K562 (cell line): Measurements from ENCODE around the gene ATXN2L. TPM values are rescaled to one million over a fixed set of nuclear protein-coding genes. Genes with fewer than 3 reads are reported as not detected.

Source experiments
- E2F6 ChIP-seq, 2 experiments: IDR thresholded peaks; 2 replicates each; pipeline ENCODE4 v1.6.1; 2011; ENCODE audit warnings: borderline replicate concordance in 1 of 2, control low read depth in 1 of 2, low read depth in 1 of 2, low read length in 1 of 2, mild to moderate bottlenecking in 1 of 2, mixed read lengths in 1 of 2, moderate library complexity in 1 of 2; ENCODE audit not compliant: insufficient read depth in 1 of 2, insufficient read length in 1 of 2, poor library complexity in 1 of 2, severe bottlenecking in 1 of 2; ENCODE audit errors: extremely low read depth in 1 of 2
- HOXB6 ChIP-seq: fragments of 250-450 bp; sonication (Bioruptor Pico); IDR thresholded peaks from 2 replicates; pipeline ENCODE4 v1.5.1; 2022; ENCODE audit warnings: mild to moderate bottlenecking, borderline replicate concordance
- LARP7 ChIP-seq: fragments of 450-650 bp; IDR thresholded peaks from 2 replicates; pipeline ENCODE4 v1.6.1; 2016
- MEIS2 ChIP-seq: fragments of 450-650 bp; IDR thresholded peaks from 2 replicates; pipeline ENCODE4 v1.6.1; 2014; ENCODE audit warnings: mild to moderate bottlenecking; ENCODE audit not compliant: partially characterized antibody
- MYBL2 ChIP-seq, 2 experiments: fragments of 450-650 bp in 1 of 2; sonication (generic) in 1 of 2; formaldehyde crosslinking in 1 of 2; IDR thresholded peaks; 2 replicates each; pipeline versions ENCODE4 v1.6.1 to v1.8.1; 2017 to 2022; ENCODE audit warnings: borderline replicate concordance in 1 of 2, inconsistent platforms in 1 of 2, low read depth in 1 of 2, mild to moderate bottlenecking in 1 of 2, missing genetic modification reagents in 1 of 2, moderate library complexity in 1 of 2
- NFRKB ChIP-seq: fragments of 450-650 bp; IDR thresholded peaks from 2 replicates; pipeline ENCODE4 v1.6.1; 2016; ENCODE audit warnings: low read depth
- NFYB ChIP-seq: IDR thresholded peaks from 2 replicates; pipeline ENCODE4 v1.6.1; 2011; ENCODE audit warnings: mild to moderate bottlenecking, moderate library complexity; ENCODE audit not compliant: insufficient read length; ENCODE audit errors: extremely low read depth
- NRF1 ChIP-seq, 2 experiments: fragments of 450-650 bp; IDR thresholded peaks in 1 of 2; conservative IDR thresholded peaks in 1 of 2; 2 replicates each; pipeline ENCODE4 v1.6.1; 2014; ENCODE audit warnings: mild to moderate bottlenecking in 2 of 2
- PKNOX1 ChIP-seq: fragments of 450-650 bp; IDR thresholded peaks from 2 replicates; pipeline ENCODE4 v1.6.1; 2016
- RBM25 ChIP-seq: fragments of 200-400 bp; formaldehyde crosslinking; IDR thresholded peaks from 2 replicates; pipeline ENCODE4 v1.6.1; 2018; ENCODE audit warnings: low read length, low read depth, moderate library complexity; ENCODE audit not compliant: severe bottlenecking
- SFPQ ChIP-seq: fragments of 200-400 bp; formaldehyde crosslinking; IDR thresholded peaks from 2 replicates; pipeline ENCODE4 v1.6.1; 2017; ENCODE audit warnings: mild to moderate bottlenecking, low read depth, low read length, moderate library complexity
- STAG1 ChIP-seq: sonication (generic); formaldehyde crosslinking; IDR thresholded peaks from 2 replicates; pipeline ENCODE4 v1.5.0; 2020; ENCODE audit warnings: missing genetic modification reagents, borderline replicate concordance
- THRB ChIP-seq: fragments of 450-650 bp; formaldehyde crosslinking; conservative IDR thresholded peaks from 2 replicates; pipeline ENCODE4 v1.4.0; 2022; ENCODE audit warnings: mild to moderate bottlenecking, missing genetic modification characterization
- TOE1 ChIP-seq, 2 experiments: fragments of 450-650 bp in 1 of 2; sonication (generic) in 1 of 2; formaldehyde crosslinking in 1 of 2; IDR thresholded peaks; 2 replicates each; pipeline versions ENCODE4 v1.7.1 to v1.8.0; 2016 to 2022; ENCODE audit warnings: borderline replicate concordance in 2 of 2, mild to moderate bottlenecking in 2 of 2, antibody characterized with exemption in 1 of 2, inconsistent platforms in 1 of 2, low read depth in 1 of 2, missing genetic modification reagents in 1 of 2, moderate library complexity in 1 of 2
- ZFP1 ChIP-seq: fragments of 450-650 bp; formaldehyde crosslinking; IDR thresholded peaks from 2 replicates; pipeline ENCODE4 v1.4.0; 2020; ENCODE audit warnings: mild to moderate bottlenecking, mixed read lengths
- ZNF24 ChIP-seq: fragments of 450-650 bp; IDR thresholded peaks from 2 replicates; pipeline ENCODE4 v1.6.1; 2016
- ZNF57 ChIP-seq: fragments of 450-650 bp; formaldehyde crosslinking; IDR thresholded peaks from 2 replicates; pipeline ENCODE4 v1.4.0; 2020; ENCODE audit warnings: mild to moderate bottlenecking, moderate library complexity
- ZNF764 ChIP-seq: fragments of 250-450 bp; sonication (Bioruptor Pico); IDR thresholded peaks from 2 replicates; pipeline ENCODE4 v1.4.0; 2020; ENCODE audit warnings: low read depth, mild to moderate bottlenecking, moderate library complexity
- polyA plus RNA-seq, 8 experiments: library from polyadenylated mRNA; depleted of rRNA in 4 of 8; stranded (reverse) in 5 of 8; unstranded in 3 of 8; fragments of >200 nt; fragmentation: Nextera tagmentation in 2 of 8; fragmentation: Illumina TruSeq in 1 of 8; extraction: Ambion mirVana in 2 of 8; extraction: Trizol in 1 of 8; gene quantifications; 2 replicates each; pipeline versions ENCODE4 v1.2.1 to v1.2.3, GENCODE V29; 2011 to 2014; ENCODE audit warnings: inconsistent platforms in 1 of 8, missing spikeins in 1 of 8
- total RNA-seq, 7 experiments: library from RNA; depleted of rRNA in 6 of 7; stranded (reverse); fragments of >200 nt in 6 of 7; fragmentation: Illumina TruSeq in 2 of 7; extraction: Trizol in 2 of 7; gene quantifications; 2 replicates each; pipeline versions ENCODE4 v1.2.1 to v1.2.3, GENCODE V29; 2011 to 2021; ENCODE audit warnings: low replicate concordance in 1 of 7

The ATXN2L gene
- total and polyA plus RNA-seq, 9 of the 15 experiments (the other 6 are each of a cell fraction or from before 2014, with no cell fraction given): 3.8 to 280 (median 37.2) TPM

- no peak for TF ChIP-seq SFPQ
- TF ChIP-seq PKNOX1: peak; percentile 94
- TF ChIP-seq ZNF24: 0 out of 2 replicates have a peak, but pooled peaks have one; percentile 51
- TF ChIP-seq THRB (CRISPR knock-in tag): no peak
- peak; percentile 84 for TF ChIP-seq RBM25
- no peak for TF ChIP-seq E2F6 (IDR thresholded peaks at IDR 0.05; ENCODE audit: borderline replicate concordance in 1 of 2, extremely low read depth in 1 of 2, insufficient read depth in 1 of 2, insufficient read length in 1 of 2, low read depth in 1 of 2, low read length in 1 of 2, poor library complexity in 1 of 2, severe bottlenecking in 1 of 2)
- TF ChIP-seq HOXB6: no peak
- peak; percentile 76 to 83 for TF ChIP-seq NRF1 (conservative IDR thresholded peaks at IDR 0.05 in 1 of 2, IDR thresholded peaks at IDR 0.05 in 1 of 2)
- no peak for TF ChIP-seq ZFP1 (CRISPR knock-in tag)
- no peak; the same call in none of the 2 replicates for TF ChIP-seq NFRKB
- no peak for TF ChIP-seq MYBL2 (IDR thresholded peaks at IDR 0.05; ENCODE audit: low read depth)
- no peak for TF ChIP-seq MYBL2 (CRISPR knock-in tag; IDR thresholded peaks at IDR 0.05; ENCODE audit: borderline replicate concordance)
- no peak for TF ChIP-seq LARP7
- TF ChIP-seq TOE1 (IDR thresholded peaks at IDR 0.05; ENCODE audit: borderline replicate concordance): no peak; the same call in 1 of the 2 replicates
- TF ChIP-seq TOE1 (CRISPR knock-in tag; IDR thresholded peaks at IDR 0.05; ENCODE audit: borderline replicate concordance, low read depth): no peak
- TF ChIP-seq ZNF57 (CRISPR knock-in tag): no peak
- no peak for TF ChIP-seq NFYB
- TF ChIP-seq MEIS2: peak; percentile 95
- no peak for TF ChIP-seq STAG1 (CRISPR knock-in tag)
- no peak for TF ChIP-seq ZNF764 (CRISPR knock-in tag)
Measured at GRCh38 chr16:28846080-28846932, 23.5 kb downstream of the ATXN2L start, which contains the start of gene TUFM (continued).
